ENCODE data around the gene HIVEP1.

Gene HIVEP1

GRCh38 chr6:12051861-12052368 is 39.8 kb downstream of the HIVEP1 start:
- DNase-seq: peak; percentile 92

DNA sequence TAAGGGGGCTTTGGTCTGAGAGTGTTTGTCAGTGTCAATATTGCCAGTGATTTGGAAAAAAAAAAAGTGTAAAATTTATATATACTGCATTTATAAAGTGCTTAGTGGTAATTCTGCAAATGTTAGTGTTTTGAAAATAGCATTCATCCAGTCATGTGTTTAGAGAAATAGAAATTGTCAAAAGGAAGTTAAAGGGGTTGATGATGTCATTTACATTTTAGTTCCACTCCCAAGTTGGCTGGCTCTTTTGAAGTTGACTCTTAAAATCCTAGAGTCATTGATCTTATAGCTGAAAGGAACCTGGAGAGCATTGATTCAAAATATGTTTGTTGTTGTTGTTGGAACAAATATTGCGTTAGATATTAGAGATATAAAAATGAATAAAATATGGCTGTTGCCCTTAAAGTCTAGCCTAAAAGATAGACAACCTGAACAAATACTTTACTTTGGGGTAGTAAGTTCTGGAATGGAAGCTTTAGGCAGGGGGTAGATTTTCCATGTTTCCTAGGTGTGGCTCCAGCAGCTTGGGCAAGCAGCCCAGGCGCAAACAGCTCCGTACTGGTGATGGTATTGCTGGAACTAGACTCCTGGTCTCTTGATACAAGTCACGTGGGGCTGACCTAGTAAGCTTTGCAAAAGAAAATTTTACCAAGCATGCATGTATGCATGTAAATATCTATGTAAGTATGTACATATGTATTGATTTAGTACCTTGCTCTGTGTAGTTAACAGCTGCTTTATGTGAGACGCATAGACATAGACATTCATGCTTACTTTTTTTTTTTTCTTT is 46.3 kb downstream of the HIVEP1 start:
- DNase-seq: peak in 1 of 2 donors; percentile 44

- peak; percentile 89 to 90 for DNase-seq
Observed at GRCh38 chr6:12060780-12061609, 48.9 kb downstream of the HIVEP1 start.

GRCh38 chr6:12062605-12063004 is 50.5 kb downstream of the HIVEP1 start:
- DNase-seq: no peak

DNA sequence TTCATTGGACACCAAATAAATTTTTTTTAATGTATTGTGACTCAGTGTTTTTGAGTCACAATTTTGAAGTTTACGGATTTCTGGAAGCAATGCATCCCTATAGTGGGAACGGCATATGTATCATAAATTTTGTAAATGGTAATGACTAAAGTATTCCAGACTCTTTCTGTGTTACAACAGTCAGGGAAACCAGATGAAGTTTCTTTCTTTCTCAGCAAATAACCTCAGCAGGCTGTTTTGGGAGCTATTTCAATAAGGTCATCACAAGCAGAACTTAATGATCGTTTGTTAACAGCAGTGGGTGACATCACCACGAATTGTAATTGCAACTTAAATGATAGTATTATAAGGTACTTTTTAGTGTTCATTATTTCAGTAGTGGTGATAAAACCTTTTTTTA is 52.0 kb downstream of the HIVEP1 start:
- DNase-seq: no peak

- DNase-seq: no peak
Observed at GRCh38 chr6:12064538-12065071, 52.5 kb downstream of the HIVEP1 start.

DNA sequence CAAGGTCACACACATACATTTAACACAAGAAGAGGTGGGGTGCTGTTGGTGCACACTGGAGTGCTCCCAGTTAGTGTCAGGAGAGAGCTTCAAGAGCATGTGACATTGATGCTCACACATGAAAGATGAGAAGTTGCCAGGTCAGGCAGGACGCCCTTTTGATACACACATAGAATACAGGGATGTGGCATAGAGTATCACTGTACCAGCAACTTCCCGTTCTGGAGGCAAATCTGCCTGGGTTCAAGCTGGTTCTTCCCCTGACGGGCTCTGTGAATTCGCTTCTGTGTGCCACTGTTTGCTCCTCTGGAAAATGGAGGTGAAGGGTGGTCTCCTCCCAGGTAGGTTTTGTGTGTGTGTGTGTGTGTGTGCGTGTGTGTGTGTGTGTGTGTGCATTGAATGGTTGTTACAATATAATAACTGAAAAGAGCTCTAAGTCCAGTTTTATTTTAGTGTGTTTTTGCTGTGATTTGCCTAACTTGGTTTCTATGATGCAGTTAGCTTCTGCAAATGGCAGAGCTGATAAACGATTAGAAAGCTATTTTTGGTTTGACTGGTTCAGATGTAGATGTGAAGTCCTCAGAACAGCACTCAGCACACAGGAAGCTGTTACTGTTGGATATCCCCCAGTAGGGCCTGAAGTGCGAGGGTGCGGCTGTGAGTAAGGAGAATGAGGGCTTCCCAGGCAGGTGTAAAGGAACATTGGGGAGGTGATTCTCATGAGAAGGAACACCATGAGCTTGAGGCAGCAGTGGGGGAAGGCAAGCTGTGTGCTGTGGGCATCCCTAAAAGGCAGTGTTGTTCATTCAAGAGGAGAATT is 53.4 kb downstream of the HIVEP1 start:
- DNase-seq: no peak

GRCh38 chr6:12066297-12066696 is 54.2 kb downstream of the HIVEP1 start:
- DNase-seq: no peak

GRCh38 chr6:12068899-12069557 is 56.9 kb downstream of the HIVEP1 start:
- peak in 1 of 2 donors; percentile 74 for DNase-seq

GRCh38 chr6:12069891-12070529 is 57.9 kb downstream of the HIVEP1 start:
- DNase-seq: no peak

DNA sequence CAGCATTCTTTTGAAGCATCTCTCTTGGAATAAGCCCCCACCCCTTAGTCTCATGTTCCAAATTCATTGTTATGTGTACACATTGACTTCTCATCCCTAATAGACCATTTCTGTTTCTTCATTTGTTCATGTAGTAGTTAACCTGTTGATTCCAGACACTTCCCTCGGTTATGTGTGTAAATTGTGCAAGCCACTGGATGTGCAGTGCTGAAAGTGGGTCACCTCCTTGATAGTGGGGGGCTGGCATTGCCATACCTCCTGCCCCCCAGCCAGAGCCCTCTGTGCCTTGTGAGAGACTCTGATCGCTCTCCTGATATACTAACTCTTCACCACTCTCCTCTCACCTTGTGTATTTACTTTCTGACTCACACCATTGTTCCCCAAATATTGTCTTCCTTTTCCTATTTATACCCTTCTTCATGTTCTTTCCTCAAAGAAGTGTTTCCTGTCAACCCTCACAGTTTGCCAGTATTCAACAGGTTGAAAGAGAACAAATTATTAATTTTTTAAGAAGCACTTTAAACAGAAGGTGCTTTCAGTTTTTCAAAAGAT is 59.0 kb downstream of the HIVEP1 start:
- no peak for DNase-seq

GRCh38 chr6:12075067-12075563 is 63.0 kb downstream of the HIVEP1 start:
- DNase-seq: no peak

DNA sequence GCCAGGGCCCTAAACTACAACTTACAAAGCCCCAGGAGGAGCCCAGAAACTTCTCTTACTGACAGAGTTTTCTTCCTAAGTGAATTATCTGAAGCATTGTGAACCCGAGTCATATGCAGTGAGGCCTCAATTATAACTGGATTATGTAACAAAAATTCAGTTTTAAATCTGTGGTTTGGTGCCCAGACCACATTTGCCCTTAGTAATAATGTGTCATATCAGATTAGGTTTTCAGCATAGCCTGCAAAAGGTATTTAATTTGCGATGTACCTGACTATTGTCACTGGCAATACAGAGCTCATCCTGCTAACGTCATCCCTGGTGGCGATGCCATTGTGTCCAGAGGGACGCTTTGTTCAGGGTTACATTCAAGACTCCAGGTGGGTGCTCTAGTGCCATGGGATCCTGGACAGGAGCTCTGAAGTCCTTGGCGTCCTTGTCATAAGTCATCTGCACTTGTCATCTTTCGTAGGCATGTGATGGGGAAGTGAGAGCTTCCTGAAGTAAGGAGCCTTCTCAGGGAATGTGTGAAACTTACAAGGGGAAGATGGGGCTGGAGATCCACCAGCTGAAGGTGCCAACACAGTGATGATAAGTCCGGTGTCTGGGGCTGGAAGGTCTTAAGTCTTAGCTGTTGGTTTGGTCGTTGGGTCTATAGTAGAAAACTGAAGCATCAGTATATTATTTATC is 65.1 kb downstream of the HIVEP1 start:
- DNase-seq: no peak

- DNase-seq: no peak
Observed at GRCh38 chr6:12078014-12078413, 65.9 kb downstream of the HIVEP1 start.

GRCh38 chr6:12081771-12082170 is 69.7 kb downstream of the HIVEP1 start:
- peak in 1 of 2 donors; percentile 31 for DNase-seq

- DNase-seq: no peak
Observed at GRCh38 chr6:12082368-12082767, 70.3 kb downstream of the HIVEP1 start.

DNA sequence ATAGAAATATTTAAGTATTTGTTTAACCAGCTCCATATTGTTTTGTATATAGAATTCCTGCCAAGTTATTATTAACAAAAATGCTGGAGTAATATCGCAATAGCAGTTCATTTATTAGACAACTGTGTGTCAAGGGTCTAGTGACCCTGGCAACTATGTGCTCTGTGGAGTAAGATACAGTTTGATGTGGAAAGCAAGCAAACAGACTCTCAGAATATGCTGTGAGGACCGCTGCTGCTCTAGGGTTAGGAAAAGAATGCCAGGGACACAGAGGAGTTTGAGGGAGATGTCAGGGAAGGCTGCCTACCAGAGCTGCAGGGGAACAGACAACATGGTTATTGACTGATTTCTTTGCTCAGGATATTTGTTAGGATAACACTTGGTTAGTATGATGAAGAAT is 71.2 kb downstream of the HIVEP1 start:
- DNase-seq: no peak

DNA sequence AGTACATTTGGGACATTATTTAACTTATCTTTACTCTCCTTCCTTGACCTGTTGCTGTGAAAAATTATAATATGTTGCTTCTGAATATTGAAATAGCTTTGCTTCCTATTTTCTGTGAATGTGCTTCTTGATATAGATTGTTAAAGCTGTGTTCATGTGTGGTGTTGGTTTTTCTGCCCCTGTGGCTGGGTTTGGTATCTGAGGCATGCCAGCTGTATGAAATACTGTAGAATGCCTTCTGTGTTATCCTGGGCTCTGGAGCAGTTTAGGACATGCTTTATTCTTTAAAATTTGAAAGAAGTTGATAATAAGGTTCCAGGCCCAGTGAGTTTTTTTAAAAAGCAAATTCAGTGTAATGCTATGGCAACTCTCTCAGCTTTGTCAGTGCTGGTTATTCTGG is 71.7 kb downstream of the HIVEP1 start:
- DNase-seq: no peak

- DNase-seq: no peak
Observed at GRCh38 chr6:12084681-12085080, 72.6 kb downstream of the HIVEP1 start.

- no peak for DNase-seq
Observed at GRCh38 chr6:12088531-12088930, 76.4 kb downstream of the HIVEP1 start.

Data from inflammatory macrophage (primary cell).